Measurements from ENCODE around the gene DYNC1I1.

Gene DYNC1I1

GRCh38 chr7:95999481-95999880, 227.1 kb downstream of the DYNC1I1 start:
- no peak for DNase-seq (ENCODE audit: low read depth)

DNA sequence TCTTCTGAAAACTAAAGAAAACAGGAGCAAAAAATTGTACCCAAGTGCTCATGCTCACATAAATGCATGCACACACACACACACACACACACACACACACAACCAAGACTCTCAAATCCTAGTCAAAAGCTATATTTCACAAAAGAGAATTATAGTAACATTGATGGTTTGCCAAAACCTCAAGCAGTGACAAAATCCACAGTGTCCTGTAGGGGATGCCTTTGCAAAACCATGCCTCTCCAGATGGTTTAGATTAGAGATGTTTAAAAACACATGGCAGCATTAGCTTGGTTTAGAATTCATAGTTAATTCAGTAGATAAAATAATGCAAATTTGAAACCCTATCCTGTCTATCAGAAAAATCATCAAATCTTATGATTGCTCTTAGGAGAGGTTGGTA, 232.2 kb downstream of the DYNC1I1 start:
- no peak for DNase-seq (ENCODE audit: low read depth)
- TF ChIP-seq CTCF (IDR thresholded peaks at IDR 0.05; ENCODE audit: low read length, missing control alignments), result no peak
- H3K4me3 ChIP-seq (replicated peaks; ENCODE audit: low read depth, low read length), result no peak overlapping the region

More at GRCh38 chr7:95999481-95999880, 227.1 kb downstream of the DYNC1I1 start:
- H3K4me3 ChIP-seq (replicated peaks; ENCODE audit: low read depth, low read length), result no peak overlapping the region
- no peak for TF ChIP-seq CTCF (IDR thresholded peaks at IDR 0.05; ENCODE audit: low read length, missing control alignments)

- TF ChIP-seq CTCF (IDR thresholded peaks at IDR 0.05; ENCODE audit: low read length, missing control alignments), result no peak
- DNase-seq (ENCODE audit: low read depth), result no peak
- no peak overlapping the region for H3K4me3 ChIP-seq (replicated peaks; ENCODE audit: low read depth, low read length)
Measured at GRCh38 chr7:96005271-96005670, 232.9 kb downstream of the DYNC1I1 start.

GRCh38 chr7:96009148-96009547, 236.8 kb downstream of the DYNC1I1 start:
- DNase-seq (ENCODE audit: low read depth), result no peak
- no peak for TF ChIP-seq CTCF (IDR thresholded peaks at IDR 0.05; ENCODE audit: low read length, missing control alignments)
- H3K4me3 ChIP-seq (replicated peaks; ENCODE audit: low read depth, low read length), result no peak overlapping the region

DNA sequence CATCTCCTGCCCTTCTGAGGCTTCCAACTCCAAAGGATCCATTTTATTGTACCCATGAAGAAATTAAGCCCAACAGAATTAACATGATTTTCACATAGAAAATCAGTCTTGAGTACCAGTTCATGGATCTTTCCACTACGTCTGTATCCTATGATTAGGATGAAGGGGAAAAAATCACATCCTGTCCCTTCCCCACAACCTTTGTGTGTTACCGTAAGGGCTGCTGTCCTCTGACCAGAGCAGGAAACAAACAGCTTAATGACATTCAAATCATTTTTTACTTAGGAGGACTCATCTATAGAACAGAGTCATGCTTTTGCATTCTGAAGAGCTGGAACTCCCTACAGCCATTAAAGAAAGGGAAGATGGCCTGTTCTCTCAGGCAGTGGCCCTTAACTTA, 241.5 kb downstream of the DYNC1I1 start:
- no peak overlapping the region for H3K4me3 ChIP-seq (replicated peaks; ENCODE audit: low read depth, low read length)
- no peak for DNase-seq (ENCODE audit: low read depth)
- no peak for TF ChIP-seq CTCF (IDR thresholded peaks at IDR 0.05; ENCODE audit: low read length, missing control alignments)

- DNase-seq (ENCODE audit: low read depth), result no peak
- TF ChIP-seq CTCF (IDR thresholded peaks at IDR 0.05; ENCODE audit: low read length, missing control alignments), result no peak
- H3K4me3 ChIP-seq (replicated peaks; ENCODE audit: low read depth, low read length), result no peak overlapping the region
Measured at GRCh38 chr7:96014617-96015016, 242.3 kb downstream of the DYNC1I1 start.

DNA sequence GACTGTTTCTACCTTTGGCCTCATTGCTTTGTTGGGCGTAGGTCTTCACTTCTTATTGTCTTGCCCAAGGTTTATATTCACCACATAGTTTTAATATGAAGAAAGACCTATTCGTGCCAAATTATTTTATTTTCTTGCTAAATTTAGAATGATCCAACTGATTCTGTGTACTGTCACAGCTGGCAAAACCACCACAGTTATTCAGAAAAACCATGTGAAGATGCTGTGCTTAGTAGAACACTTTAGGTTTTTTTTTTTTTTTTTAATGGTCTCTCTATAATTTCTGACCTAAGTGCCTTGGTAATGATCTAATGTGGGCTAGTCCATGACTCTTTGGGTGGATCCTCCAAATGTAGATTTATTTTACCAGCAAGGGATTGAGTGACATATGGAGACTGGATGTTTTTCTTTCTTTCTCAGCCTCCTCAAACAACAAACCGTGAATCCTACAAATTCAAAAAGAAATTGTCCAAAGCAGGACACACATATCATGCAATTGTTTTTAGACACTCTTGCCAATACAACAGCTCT, 243.8 kb downstream of the DYNC1I1 start:
- no peak for TF ChIP-seq CTCF (IDR thresholded peaks at IDR 0.05; ENCODE audit: low read length, missing control alignments)
- H3K4me3 ChIP-seq (replicated peaks; ENCODE audit: low read depth, low read length), result no peak overlapping the region
- DNase-seq (ENCODE audit: low read depth), result no peak
